Aortic smooth muscle cell (primary cell): ENCODE results near the gene CCL2. TPM values are rescaled to one million over a fixed set of nuclear protein-coding genes. Genes with fewer than 3 reads are reported as not detected.

ENCODE experiments used
- total RNA-seq: library from RNA; depleted of rRNA; stranded (reverse); fragments of >200 nt; gene quantifications from 2 replicates; pipeline ENCODE4 v1.2.3, GENCODE V29; 2014

The CCL2 gene
- 41.4 and 103 TPM in 2 replicates for total RNA-seq

DNA sequence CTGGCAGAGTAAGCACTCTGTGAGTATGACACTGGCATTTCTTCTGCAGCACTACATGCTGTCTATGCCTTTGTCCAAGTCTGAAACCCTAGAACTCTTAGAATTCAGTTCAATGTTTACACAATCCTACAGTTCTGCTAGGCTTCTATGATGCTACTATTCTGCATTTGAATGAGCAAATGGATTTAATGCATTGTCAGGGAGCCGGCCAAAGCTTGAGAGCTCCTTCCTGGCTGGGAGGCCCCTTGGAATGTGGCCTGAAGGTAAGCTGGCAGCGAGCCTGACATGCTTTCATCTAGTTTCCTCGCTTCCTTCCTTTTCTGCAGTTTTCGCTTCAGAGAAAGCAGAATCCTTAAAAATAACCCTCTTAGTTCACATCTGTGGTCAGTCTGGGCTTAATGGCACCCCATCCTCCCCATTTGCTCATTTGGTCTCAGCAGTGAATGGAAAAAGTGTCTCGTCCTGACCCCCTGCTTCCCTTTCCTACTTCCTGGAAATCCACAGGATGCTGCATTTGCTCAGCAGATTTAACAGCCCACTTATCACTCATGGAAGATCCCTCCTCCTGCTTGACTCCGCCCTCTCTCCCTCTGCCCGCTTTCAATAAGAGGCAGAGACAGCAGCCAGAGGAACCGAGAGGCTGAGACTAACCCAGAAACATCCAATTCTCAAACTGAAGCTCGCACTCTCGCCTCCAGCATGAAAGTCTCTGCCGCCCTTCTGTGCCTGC is at the start of gene CCL2:
CCL2 (plus strand) TSS at position 635 of the 730 bp plus-strand sequence; CDS start at position 700, 65 bp downstream.

GRCh38 chr17:34269969-34270368 is 14.9 kb downstream of the CCL2 start, which contains the start of gene CCL7:
Gene CCL7, plus strand, starts transcription at chr17:34270221. Its CDS starts 70 bp downstream, at chr17:34270291.

GRCh38 chr17:34285286-34285792 is 30.3 kb downstream of the CCL2 start, which contains the start of gene CCL11:
Gene CCL11, plus strand, starts transcription at chr17:34285742. Its CDS starts 67 bp downstream, at chr17:34285809.

Other genes with a start within 250 kb of the CCL2 start
- 0.19 TPM in 1 of 2 replicates, not detected in the other for gene CCL7, start 14.9 kb downstream of the CCL2 start, total RNA-seq
- gene CCL11, start 30.5 kb downstream of the CCL2 start, total RNA-seq = not detected in 2 replicates
- not detected in 2 replicates for gene CCL8, start 64.2 kb downstream of the CCL2 start, total RNA-seq
- not detected in 2 replicates for gene CCL13, start 101.2 kb downstream of the CCL2 start, total RNA-seq
- gene CCL1, start 107.9 kb downstream of the CCL2 start, total RNA-seq = not detected in 2 replicates